Hematopoietic multipotent progenitor cell treated with erythropoietin and hydrocortisone succinate and interleukin-3 and kit ligand, for 17 days (in vitro differentiated cells): ENCODE data around the gene ADD1.
"Not testable (repeated sequence)": the region's sequence is repeated elsewhere in the genome, so short reads cannot be mapped to it uniquely, and the experiment has no call there.

ENCODE experiments used
- DNase-seq: peaks from one replicate; pipeline ENCODE4 v3.0.0-alpha.2; 2015; ENCODE audit warnings: low spot score

ADD1 gene

GRCh38 chr4:2922453-2923101 is 78.9 kb downstream of the ADD1 start:
- not testable (repeated sequence) for DNase-seq

- no peak for DNase-seq
Observed at GRCh38 chr4:2923141-2923551, 79.5 kb downstream of the ADD1 start.

- no peak for DNase-seq
Observed at GRCh38 chr4:2923668-2924173, 80.1 kb downstream of the ADD1 start.

GRCh38 chr4:2924286-2924685 is 80.6 kb downstream of the ADD1 start:
- no peak for DNase-seq

- DNase-seq, result no peak
Observed at GRCh38 chr4:2924765-2925301, 81.2 kb downstream of the ADD1 start.

GRCh38 chr4:2925496-2925895 is 81.9 kb downstream of the ADD1 start:
- no peak for DNase-seq

- no peak for DNase-seq
Observed at GRCh38 chr4:2925931-2926860, 82.6 kb downstream of the ADD1 start.

- no peak for DNase-seq
Observed at GRCh38 chr4:2927016-2927695, 83.5 kb downstream of the ADD1 start.

GRCh38 chr4:2927696-2928075 is 84.0 kb downstream of the ADD1 start:
- no peak for DNase-seq

GRCh38 chr4:2928242-2929176 is 84.9 kb downstream of the ADD1 start:
- DNase-seq, result no peak

GRCh38 chr4:2929469-2929868 is 85.8 kb downstream of the ADD1 start:
- no peak for DNase-seq

GRCh38 chr4:2930135-2930757 is 86.6 kb downstream of the ADD1 start:
- no peak for DNase-seq

- no peak for DNase-seq
Observed at GRCh38 chr4:2930758-2931511, 87.3 kb downstream of the ADD1 start.

- no peak for DNase-seq
Observed at GRCh38 chr4:2931512-2932301, 88.1 kb downstream of the ADD1 start.

GRCh38 chr4:2932321-2932950 is 88.8 kb downstream of the ADD1 start:
- DNase-seq, result no peak

- no peak for DNase-seq
Observed at GRCh38 chr4:2932951-2933565, 89.4 kb downstream of the ADD1 start.

- no peak for DNase-seq
Observed at GRCh38 chr4:2933566-2934076, 90.0 kb downstream of the ADD1 start.
